Activated T-cell treated with anti-CD3 and anti-CD28 coated beads, Interleukin-2, amount 50 U/mL, for 24 hours (primary cell): ENCODE data around the gene EFS.
"Not testable (repeated sequence)": the region's sequence is repeated elsewhere in the genome, so short reads cannot be mapped to it uniquely, and the experiment has no call there.

ENCODE experiments used
- DNase-seq: peaks from one replicate; pipeline ENCODE4 v3.0.0-alpha.2; 2020
- H3K27ac Mint-ChIP-seq: 2 replicates; pipeline ENCODE4 v1.8.0; 2020; ENCODE audit warnings: mild to moderate bottlenecking, mixed read lengths
- H3K27me3 Mint-ChIP-seq: 2 replicates; pipeline ENCODE4 v1.8.0; 2020; ENCODE audit warnings: mixed read lengths
- H3K36me3 Mint-ChIP-seq: 2 replicates; pipeline ENCODE4 v1.8.0; 2020; ENCODE audit warnings: low read depth, mixed read lengths
- H3K4me1 Mint-ChIP-seq: 2 replicates; pipeline ENCODE4 v1.8.0; 2020; ENCODE audit warnings: low read depth, mixed read lengths
- H3K4me3 Mint-ChIP-seq: 2 replicates; pipeline ENCODE4 v1.8.0; 2020; ENCODE audit warnings: mild to moderate bottlenecking, moderate library complexity, mixed read lengths
- H3K9me3 Mint-ChIP-seq: 2 replicates; pipeline ENCODE4 v1.8.0; 2020; ENCODE audit warnings: mixed read lengths

EFS gene

DNA sequence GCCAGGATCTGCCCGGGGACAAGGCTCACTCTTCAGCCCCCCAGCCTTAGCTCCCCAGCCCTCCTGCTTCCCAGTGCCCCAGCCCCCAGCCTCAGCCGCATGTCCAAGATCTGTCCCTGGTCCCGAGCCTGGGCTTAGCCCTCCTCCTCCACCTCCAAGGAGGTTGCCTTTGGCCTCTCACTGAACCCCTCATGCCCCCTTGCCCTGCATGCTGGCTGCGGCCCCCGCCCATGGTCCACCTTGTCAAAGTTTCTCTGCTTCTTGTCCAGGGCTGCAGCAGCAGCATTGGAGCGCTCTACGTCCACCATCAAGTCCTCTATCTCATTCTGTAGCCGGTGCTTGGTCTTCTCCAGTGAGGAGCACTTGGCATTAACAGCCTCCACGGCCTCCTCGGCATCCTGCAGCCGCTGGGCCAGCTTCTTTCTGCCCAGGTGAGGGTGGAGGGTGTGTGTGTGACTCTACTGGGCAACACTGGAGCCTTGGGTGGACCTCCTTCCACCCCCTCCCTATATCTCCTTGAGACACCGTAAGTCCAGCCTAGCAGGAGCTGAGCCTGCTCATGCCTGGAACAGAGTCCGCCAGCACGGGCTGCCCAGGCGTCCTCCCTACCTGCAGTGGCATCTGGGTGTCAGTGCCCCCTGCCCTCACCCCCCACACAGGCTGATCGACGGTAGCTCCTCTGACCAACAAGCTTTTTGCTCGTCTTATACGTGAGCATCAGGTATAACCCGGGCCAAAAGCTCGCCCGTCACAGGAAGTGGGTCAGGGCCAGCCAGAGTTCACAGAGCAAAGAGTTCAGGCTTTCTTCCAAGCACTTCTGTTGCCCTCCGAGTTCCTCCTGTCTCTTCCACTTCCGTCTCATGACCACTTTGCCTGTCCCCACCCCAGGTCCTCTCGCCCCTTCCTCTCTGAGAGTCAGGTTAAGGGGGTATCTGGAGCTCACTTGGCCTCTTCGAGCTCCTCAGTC, 23.2 kb upstream of the EFS start:
- H3K27me3 Mint-ChIP-seq: peaks cover 4% of the 10 kb centered on the region
- no peak overlapping the region for H3K27ac Mint-ChIP-seq
- no peak overlapping the region for H3K4me3 Mint-ChIP-seq
- H3K4me1 Mint-ChIP-seq: no peaks in the 10 kb centered on the region
- H3K9me3 Mint-ChIP-seq: no peaks in the 10 kb centered on the region
- H3K36me3 Mint-ChIP-seq: no peaks in the 10 kb centered on the region
- DNase-seq: no peak

DNA sequence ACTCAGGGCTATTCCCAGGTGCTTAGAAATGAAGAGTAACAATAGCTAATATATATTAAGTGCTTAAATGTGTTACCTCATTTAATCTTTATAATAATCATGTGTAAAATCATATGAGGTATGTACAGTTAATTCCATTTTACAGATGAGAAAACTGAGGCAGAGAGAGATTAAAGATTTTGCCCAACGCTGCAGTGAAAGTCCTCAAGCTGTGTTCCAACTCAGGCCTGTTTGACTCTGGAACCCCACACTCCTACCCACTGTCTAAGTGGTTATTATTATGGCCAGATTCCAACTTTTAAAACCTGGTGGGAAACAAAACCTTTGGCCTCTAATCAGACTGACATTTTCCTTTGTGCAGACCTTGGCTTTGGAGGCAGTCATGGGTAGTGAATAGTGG, 22.0 kb upstream of the EFS start:
- Mint-ChIP-seq H3K4me3 (no peak overlapping the region), H3K27me3 (peaks cover 4% of the 10 kb centered on the region), H3K36me3 (no peaks in the 10 kb centered on the region), H3K9me3 (no peaks in the 10 kb centered on the region), H3K27ac (no peak overlapping the region), H3K4me1 (no peaks in the 10 kb centered on the region)
- no peak for DNase-seq

DNA sequence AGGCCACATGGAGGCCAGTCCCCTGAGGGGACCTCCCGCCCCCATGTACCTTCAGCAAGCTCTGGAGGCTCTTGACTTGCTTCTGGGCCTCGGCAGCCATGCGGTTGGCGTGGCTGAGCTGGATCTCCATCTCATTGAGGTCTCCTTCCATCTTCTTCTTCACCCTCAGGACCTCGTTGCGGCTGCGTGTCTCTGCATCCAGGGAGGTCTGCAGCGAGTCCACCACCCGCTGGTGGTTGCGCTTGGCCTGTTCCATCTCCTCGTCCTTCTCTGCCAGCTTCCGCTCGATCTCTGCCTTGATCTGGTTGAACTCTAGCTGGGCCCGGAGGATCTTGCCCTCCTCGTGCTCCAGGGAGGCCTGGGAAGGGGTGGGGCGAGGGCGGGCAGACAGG, 21.3 kb upstream of the EFS start:
- H3K9me3 Mint-ChIP-seq, H3K4me3 Mint-ChIP-seq, H3K4me1 Mint-ChIP-seq, H3K27me3 Mint-ChIP-seq, H3K27ac Mint-ChIP-seq, H3K36me3 Mint-ChIP-seq, DNase-seq: not testable (repeated sequence)

DNA sequence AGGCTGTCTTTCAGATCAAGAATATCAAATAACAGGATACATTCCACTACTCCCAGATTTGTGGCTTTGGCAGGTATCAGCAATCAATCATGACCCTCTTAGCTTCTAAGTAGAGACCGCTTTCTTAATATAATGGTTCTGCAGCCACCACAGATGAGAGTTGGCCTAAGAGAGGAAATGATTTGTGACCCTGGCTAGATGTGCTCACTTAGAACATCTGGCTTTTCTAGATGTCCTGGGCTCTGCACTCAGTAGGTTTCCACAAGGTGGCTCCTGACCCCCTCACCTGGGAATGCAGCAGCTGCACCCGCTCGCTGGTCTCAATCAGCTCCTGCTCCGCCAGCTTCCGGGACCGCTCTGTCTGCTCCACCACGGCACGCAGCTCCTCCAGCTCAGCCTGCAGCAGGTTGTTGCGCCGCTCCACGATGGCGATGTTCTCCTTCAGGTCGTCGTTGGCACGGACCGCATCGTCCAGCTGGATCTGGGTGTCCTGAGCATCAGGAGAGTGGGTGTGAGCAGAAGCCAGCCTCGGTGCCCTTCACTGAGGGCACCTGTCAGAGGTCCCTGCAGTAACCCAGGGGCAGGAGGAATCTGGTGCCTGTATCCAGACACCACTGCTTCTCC, 20.8 kb upstream of the EFS start:
- Mint-ChIP-seq H3K27me3 (peaks cover 8% of the 10 kb centered on the region), H3K27ac (no peak overlapping the region), H3K36me3 (no peaks in the 10 kb centered on the region), H3K4me3 (no peak overlapping the region), H3K9me3 (no peaks in the 10 kb centered on the region), H3K4me1 (no peaks in the 10 kb centered on the region)
- no peak for DNase-seq

- DNase-seq: no peak
Measured at GRCh38 chr14:23385244-23385641, 20.3 kb upstream of the EFS start.

DNA sequence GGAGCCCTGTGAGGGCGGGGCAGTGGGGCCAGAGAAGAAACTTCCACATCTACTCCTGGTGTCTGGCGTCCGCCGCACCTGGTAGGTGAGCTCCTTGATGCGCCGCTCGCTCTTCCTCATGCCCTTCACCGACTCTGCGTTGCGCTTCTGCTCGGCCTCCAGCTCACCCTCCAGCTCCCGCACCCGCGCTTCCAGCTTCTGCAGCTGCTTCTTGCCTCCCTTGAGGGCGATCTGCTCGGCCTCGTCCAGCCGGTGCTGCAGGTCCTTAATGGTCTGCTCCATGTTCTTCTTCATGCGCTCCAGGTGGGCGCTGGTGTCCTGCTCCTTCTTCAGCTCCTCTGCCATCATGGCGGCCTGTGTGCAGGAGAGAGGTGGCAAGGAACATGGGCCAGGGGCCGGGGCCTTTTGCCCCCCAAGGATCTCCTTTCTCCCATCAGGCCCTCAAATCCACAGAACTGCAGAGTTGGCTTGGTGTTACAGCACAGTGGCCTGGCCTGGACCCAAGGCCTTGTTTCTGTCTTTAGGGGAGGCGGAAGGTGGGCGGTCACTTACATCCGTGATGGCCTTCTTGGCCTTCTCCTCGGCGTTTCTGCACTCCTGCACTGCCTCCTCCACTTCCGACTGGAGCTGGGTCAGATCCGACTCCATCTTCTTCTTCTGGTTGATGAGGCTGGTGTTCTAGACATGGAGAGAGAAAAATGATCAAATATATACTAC, 19.6 kb upstream of the EFS start:
- H3K4me1 Mint-ChIP-seq: no peaks in the 10 kb centered on the region
- no peaks in the 10 kb centered on the region for H3K36me3 Mint-ChIP-seq
- no peaks in the 10 kb centered on the region for H3K9me3 Mint-ChIP-seq
- no peak for DNase-seq
- no peak overlapping the region for H3K4me3 Mint-ChIP-seq
- H3K27me3 Mint-ChIP-seq: peaks cover 12% of the 10 kb centered on the region
- H3K27ac Mint-ChIP-seq: no peak overlapping the region

More at GRCh38 chr14:23385244-23385641, 20.3 kb upstream of the EFS start:
- H3K27ac Mint-ChIP-seq: no peak overlapping the region
- no peaks in the 10 kb centered on the region for H3K4me1 Mint-ChIP-seq
- no peaks in the 10 kb centered on the region for H3K36me3 Mint-ChIP-seq
- no peaks in the 10 kb centered on the region for H3K9me3 Mint-ChIP-seq
- H3K4me3 Mint-ChIP-seq: no peak overlapping the region
- peaks cover 11% of the 10 kb centered on the region for H3K27me3 Mint-ChIP-seq

DNA sequence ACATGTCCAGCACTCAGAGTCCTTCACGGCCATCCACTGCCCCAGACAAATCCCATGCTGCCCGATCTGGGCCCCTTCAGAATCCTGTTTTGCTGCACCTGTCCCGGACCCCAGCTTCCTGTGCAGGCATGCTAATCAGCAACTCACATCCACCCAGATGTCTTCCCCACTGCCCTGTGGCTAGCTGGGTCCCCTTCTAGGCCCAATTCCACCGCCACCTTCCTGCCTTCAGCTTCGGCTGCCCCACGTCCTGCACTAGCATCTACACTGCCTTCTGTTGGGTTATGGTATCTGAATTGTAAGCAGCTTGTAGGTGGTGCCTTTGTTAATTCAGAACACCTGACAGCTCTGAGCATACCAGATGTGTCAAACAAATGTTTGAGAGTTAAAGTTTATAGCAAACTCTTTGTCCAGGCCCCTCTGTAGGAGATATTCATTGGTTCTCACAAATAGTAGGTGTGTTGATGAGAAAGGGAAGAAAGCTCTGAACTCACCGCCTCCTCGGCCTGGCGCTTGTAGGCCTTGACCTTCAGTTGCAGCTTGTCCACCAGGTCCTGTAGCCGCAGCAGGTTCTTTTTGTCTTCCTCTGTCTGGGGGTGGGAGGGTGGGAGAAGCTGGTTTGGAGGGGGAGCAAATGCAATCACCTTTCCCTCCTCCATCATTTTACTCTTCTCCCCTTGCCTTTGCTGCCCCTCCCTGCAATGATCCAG, 17.9 kb upstream of the EFS start:
- no peak overlapping the region for H3K4me3 Mint-ChIP-seq

DNA sequence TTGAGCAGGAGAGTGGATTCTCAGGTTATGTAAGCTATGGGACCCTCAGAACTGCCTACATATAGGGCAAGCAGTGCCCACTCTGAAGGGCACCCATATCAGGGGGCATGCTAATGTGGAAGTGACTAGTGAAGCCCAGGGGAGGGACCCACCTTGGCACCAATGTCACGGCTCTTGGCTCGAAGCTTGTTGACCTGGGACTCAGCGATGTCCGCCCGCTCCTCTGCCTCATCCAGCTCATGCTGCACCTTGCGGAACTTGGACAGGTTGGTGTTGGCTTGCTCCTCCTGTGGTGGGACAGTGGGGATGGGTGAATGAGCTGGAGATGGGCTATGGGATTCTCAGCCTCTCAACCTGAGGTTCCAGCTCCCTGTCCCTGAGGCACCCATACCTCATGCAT, 17.3 kb upstream of the EFS start:
- no peaks in the 10 kb centered on the region for H3K4me1 Mint-ChIP-seq

More for the DNA sequence above, 17.9 kb upstream of the EFS start:
- Mint-ChIP-seq H3K9me3 (no peaks in the 10 kb centered on the region), H3K27me3 (peaks cover 11% of the 10 kb centered on the region), H3K4me1 (no peaks in the 10 kb centered on the region), H3K36me3 (no peaks in the 10 kb centered on the region), H3K27ac (no peak overlapping the region)
- no peak for DNase-seq

GRCh38 chr14:23381871-23382270, 16.9 kb upstream of the EFS start:
- Mint-ChIP-seq H3K27ac (no peak overlapping the region), H3K4me1 (no peaks in the 10 kb centered on the region), H3K27me3 (peaks cover 11% of the 10 kb centered on the region), H3K36me3 (no peaks in the 10 kb centered on the region), H3K4me3 (no peak overlapping the region), H3K9me3 (no peaks in the 10 kb centered on the region)
- no peak for DNase-seq

More for the DNA sequence above, 17.3 kb upstream of the EFS start:
- H3K4me3 Mint-ChIP-seq: no peak overlapping the region
- H3K36me3 Mint-ChIP-seq: no peaks in the 10 kb centered on the region
- no peaks in the 10 kb centered on the region for H3K9me3 Mint-ChIP-seq
- H3K27me3 Mint-ChIP-seq: peaks cover 11% of the 10 kb centered on the region
- no peak overlapping the region for H3K27ac Mint-ChIP-seq
- no peak for DNase-seq

DNA sequence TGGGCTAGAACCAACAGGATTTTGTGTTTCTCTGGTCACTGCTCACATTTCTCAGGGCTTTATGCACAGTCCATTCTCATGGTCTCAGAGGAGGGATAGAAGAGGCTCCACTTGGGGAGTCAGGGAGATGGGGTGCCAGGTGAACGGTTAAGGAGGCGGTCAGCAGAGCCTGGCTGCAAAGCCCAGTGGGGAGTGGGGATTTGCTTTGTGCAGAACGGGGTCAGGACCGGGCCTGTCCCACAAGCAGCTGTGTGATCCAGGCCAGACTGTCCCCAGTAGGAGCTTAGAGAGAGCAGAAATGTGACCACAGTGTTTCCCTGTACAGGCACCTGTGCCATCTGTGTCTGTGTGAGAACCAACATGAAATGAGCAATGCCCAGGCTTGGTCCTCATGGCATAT, 16.0 kb upstream of the EFS start:
- H3K9me3 Mint-ChIP-seq: no peaks in the 10 kb centered on the region
- no peak overlapping the region for H3K4me3 Mint-ChIP-seq
- DNase-seq: no peak
- no peaks in the 10 kb centered on the region for H3K4me1 Mint-ChIP-seq
- no peaks in the 10 kb centered on the region for H3K36me3 Mint-ChIP-seq
- H3K27me3 Mint-ChIP-seq: peaks cover 11% of the 10 kb centered on the region
- H3K27ac Mint-ChIP-seq: no peak overlapping the region

DNA sequence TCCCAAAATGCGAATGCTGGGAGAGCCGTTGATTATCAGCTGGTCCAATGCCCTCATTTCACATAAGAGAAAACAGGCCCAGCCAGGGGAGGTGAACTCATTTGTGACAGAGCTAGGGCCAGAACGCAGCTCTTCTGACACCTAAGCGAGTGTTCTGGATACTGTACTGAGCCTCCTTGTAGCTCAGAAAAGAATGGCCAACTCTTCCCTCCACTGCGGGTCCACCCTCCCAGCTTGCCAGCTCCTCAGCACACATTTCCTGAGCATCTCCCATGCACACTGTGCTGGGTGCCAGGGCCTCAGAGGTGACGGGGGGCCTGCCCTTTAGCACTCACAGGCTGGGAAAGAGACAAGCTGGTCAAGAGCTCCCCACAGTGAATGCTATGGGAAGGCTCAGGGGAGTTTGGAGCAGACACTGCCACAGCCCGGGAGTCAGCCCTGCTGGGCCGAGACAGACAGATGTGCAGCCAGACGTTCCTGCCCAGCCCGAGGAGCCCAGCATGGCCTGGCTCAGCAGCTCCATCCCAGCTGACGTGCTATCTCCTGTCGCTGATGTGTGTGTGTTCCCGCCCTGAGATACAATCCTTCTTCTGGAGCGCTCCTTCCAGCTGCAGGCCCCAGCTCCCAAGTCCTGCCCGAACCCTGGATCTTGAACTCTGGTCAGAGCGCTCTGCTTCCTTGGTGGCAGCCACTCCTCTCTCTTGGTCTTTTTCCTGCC, 15.4 kb upstream of the EFS start:
- no peaks in the 10 kb centered on the region for H3K4me1 Mint-ChIP-seq
- H3K9me3 Mint-ChIP-seq: no peaks in the 10 kb centered on the region
- H3K4me3 Mint-ChIP-seq: no peak overlapping the region
- peaks cover 11% of the 10 kb centered on the region for H3K27me3 Mint-ChIP-seq
- no peak overlapping the region for H3K27ac Mint-ChIP-seq
- DNase-seq: no peak
- no peaks in the 10 kb centered on the region for H3K36me3 Mint-ChIP-seq

- Mint-ChIP-seq H3K27me3 (peaks cover 11% of the 10 kb centered on the region), H3K4me3 (no peak overlapping the region), H3K9me3 (no peaks in the 10 kb centered on the region), H3K27ac (no peak overlapping the region), H3K36me3 (no peaks in the 10 kb centered on the region), H3K4me1 (no peaks in the 10 kb centered on the region)
- peak; percentile 77 for DNase-seq
Measured at GRCh38 chr14:23379366-23380196, 14.6 kb upstream of the EFS start.

DNA sequence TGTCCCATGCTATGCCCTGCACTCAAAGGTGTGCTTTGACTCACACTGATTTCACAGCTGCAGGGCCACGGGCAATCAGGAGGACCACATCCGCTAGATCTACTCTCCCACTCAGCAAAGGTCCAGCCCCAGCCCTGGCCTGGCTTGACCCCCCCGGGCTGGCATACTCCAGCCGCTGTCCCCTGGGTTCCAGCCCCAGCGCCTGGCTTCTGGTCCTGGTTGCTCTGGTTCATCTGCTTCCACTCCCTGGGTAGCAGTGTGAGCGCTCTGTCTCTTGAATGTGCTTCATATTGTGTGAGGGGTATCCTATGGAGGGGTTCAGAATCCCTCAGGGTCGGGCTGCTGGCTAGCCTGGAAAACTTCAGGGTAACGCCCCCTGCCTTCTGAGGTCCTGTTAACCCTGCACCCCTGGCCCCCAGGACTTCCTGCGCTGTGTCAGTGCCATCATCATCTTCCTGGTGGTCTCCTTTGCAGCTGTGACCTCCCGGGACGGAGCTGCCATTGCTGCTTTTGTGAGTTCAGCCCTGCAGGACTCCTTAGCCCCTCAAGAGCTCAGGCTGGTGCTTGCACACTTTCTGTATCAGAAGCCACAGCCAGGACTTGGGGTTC, 13.7 kb upstream of the EFS start:
- Mint-ChIP-seq H3K36me3 (no peaks in the 10 kb centered on the region), H3K27me3 (peaks cover 11% of the 10 kb centered on the region), H3K27ac (no peak overlapping the region), H3K9me3 (no peaks in the 10 kb centered on the region), H3K4me1 (no peaks in the 10 kb centered on the region), H3K4me3 (no peak overlapping the region)
- no peak for DNase-seq
